ENCODE measurements around the gene SETD7. TPM values are rescaled to one million over a fixed set of nuclear protein-coding genes. Genes with fewer than 3 reads are reported as not detected.

Gene SETD7
- total RNA-seq (2021; fragmentation: NEBNext Ultra II Directional; extraction: Animal tissue kit (Norgen Biotek cat#: 25700)), result 3.4 and 4.6 TPM in 2 replicates
- 1.3 and 1.5 TPM in 2 replicates for polyA plus RNA-seq (2011; rRNA removed)
- polyA plus RNA-seq (2011; cell fraction: cytosol; rRNA removed), result 1.4 TPM
- polyA plus RNA-seq (2011; cell fraction: nucleus; rRNA removed), result 1.3 TPM
- polyA plus RNA-seq (2012, experiment 1 of 2), result 1.5 to 2.1 TPM (median 1.9 TPM) in 4 replicates
- polyA plus RNA-seq (2012, experiment 2 of 2), result 0.20 TPM
- 2.1 TPM for polyA plus RNA-seq (2013, experiment 1 of 2)
- polyA plus RNA-seq (2013, experiment 2 of 2), result 1.7 TPM
- polyA minus RNA-seq (2011; rRNA and poly(A)+ RNA removed), result 3.1 and 4.5 TPM in 2 replicates
- 1.5 TPM for polyA minus RNA-seq (2011; cell fraction: cytosol; rRNA and poly(A)+ RNA removed)
- 3.1 TPM for polyA minus RNA-seq (2011; cell fraction: nucleus; rRNA and poly(A)+ RNA removed)
- long read RNA-seq, experiment 1, partial matches to known transcripts, result 2 of 4 reads
- long read RNA-seq, experiment 1, other reads (novel, unspliced or antisense), result 2 of 4 reads
- long read RNA-seq, experiment 2, transcript SETD7-202 (3 exons, 1,590 nt), result major isoform, 5 of 5 reads
- long read RNA-seq, experiment 2, partial matches to known transcripts, result 0 of 5 reads
- long read RNA-seq, experiment 2, other reads (novel, unspliced or antisense), result 0 of 5 reads

DNA sequence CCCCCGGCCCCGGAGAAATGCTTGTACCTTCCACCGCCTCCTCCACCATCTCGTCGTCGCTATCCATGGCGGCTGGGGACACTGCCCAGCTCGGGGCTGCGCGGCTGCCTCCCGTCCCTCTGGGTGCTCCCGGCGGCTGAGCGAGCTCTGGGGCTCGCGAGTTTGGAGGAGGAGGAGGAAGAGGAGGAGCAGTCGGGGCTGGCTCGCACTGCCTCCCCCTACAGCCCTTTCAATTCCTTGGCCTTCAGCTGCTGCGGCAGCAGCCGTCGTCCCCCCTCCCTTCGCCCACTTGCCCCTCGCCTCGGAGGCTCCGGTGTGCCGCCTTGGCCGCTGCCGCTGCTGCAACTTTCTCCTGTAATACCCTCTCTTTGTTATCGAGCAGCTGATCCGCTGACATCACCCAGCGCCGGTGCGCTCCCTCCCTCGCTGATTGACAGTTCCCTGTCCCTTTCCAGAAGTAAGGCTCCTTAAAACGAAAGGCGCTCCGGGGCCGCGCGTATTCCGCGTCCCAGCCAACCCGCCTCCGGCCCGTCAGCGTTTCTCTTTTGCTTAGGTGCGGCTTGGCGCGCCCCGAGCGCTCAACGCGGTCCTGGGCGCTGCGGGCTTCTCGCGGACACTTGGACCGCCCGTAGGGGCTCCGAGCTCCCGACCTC is at the start of gene SETD7:
TSS of gene SETD7 (minus strand) at position 149 of the 653 bp plus-strand sequence. CDS start at position 67, 82 bp downstream.
- Histone ChIP-seq H3K9ac (replicated peaks in 1 of 4; ENCODE audit: extremely low read depth in 1 of 4, low read depth in 3 of 4, low read length in 3 of 4) (peak within 1 kb of the TSS; percentile 46 to 82 (median 75); a peak in 6 of 7 replicates), H3K4me3 (ENCODE audit: extremely low read depth in 1 of 4, insufficient read depth in 2 of 4, low read depth in 3 of 4, low read length in 4 of 4) (peak within 1 kb of the TSS; percentile 54 to 81 (median 70)), H2BK5ac (ENCODE audit: low read depth, low read length) (0 out of 2 replicates have a peak within 1 kb of the TSS, but pooled peaks have one; percentile 60), H3K79me1 (ENCODE audit: low read depth, low read length) (no peaks in the 10 kb centered on the region), H4K20me1 (replicated peaks in 1 of 2; ENCODE audit: control insufficient read depth in 1 of 2, insufficient read depth in 2 of 2, low read length in 2 of 2) (no peaks in the 10 kb centered on the region), H2BK12ac (ENCODE audit: low read depth, low read length) (peak within 1 kb of the TSS; percentile 84; the same call in 1 of the 2 replicates), H3K18ac (ENCODE audit: extremely low read depth, low read length) (peak within 1 kb of the TSS; percentile 74; the same call in 1 of the 2 replicates), H4K8ac (ENCODE audit: extremely low read depth, insufficient read depth, low read length) (peak within 1 kb of the TSS; percentile 92), H2BK20ac (ENCODE audit: low read length) (no peak within 1 kb of the TSS), H3K23ac (ENCODE audit: insufficient read length) (no peak within 1 kb of the TSS), H2BK120ac (replicated peaks; ENCODE audit: low read depth, low read length) (no peak within 1 kb of the TSS), H3K56ac (replicated peaks; ENCODE audit: insufficient read length, low read depth, low read length) (peak within 1 kb of the TSS; percentile 48), H4K5ac (ENCODE audit: insufficient read length, low read depth, low read length) (no peak within 1 kb of the TSS), H3K79me2 (ENCODE audit: control insufficient read depth in 1 of 2, insufficient read depth in 2 of 2, low read length in 2 of 2) (no peaks in the 10 kb centered on the region), H3K4ac (replicated peaks; ENCODE audit: insufficient read length, low read depth, low read length) (no peak within 1 kb of the TSS), H3K4me2 (ENCODE audit: insufficient read depth in 1 of 2, low read depth in 2 of 2, low read length in 2 of 2) (peak within 1 kb of the TSS; percentile 78 to 98), H3K27me3 (replicated peaks in 1 of 4; ENCODE audit: control insufficient read depth in 3 of 4, extremely low read depth in 1 of 4, insufficient read depth in 3 of 4, low read length in 3 of 4) (peaks cover 15 to 44% (median 40%) of the 10 kb centered on the region in 4 experiments), H2AK5ac (ENCODE audit: low read depth, low read length) (no peak within 1 kb of the TSS), H3K9me3 (ENCODE audit: insufficient read depth in 2 of 2, low read depth in 1 of 2, low read length in 1 of 2) (no peaks in the 10 kb centered on the region), H3K14ac (ENCODE audit: insufficient read length) (no peak within 1 kb of the TSS), H3K27ac (ENCODE audit: low read depth, low read length) (no peak within 1 kb of the TSS), H3K23me2 (ENCODE audit: low read depth, low read length) (peaks cover 19% of the 10 kb centered on the region; the same call in 1 of the 2 replicates), H4K91ac (replicated peaks; ENCODE audit: insufficient read length, low read length) (peak within 1 kb of the TSS; percentile 47), H3K36me3 (ENCODE audit: control insufficient read depth in 2 of 4, insufficient read depth in 4 of 4, low read length in 3 of 4) (no peaks in the 10 kb centered on the region), H2BK15ac (ENCODE audit: low read length) (peak within 1 kb of the TSS; percentile 63; the same call in 1 of the 2 replicates), H2AFZ (ENCODE audit: low read length) (peak within 1 kb of the TSS; percentile 70; the same call in 1 of the 2 replicates), H3K4me1 (replicated peaks in 1 of 4; ENCODE audit: control insufficient read depth in 3 of 4, insufficient read depth in 4 of 4, low read length in 3 of 4) (peaks cover 0 to 9% (median 3%) of the 10 kb centered on the region in 4 experiments; a peak in 6 of 7 replicates)
- ChIA-PET CTCF (ENCODE audit: partially characterized antibody) (interaction anchor here (0.6 to 2.4 kb wide), 10 partner anchors 9 to 101 kb away, joined by 3 to 7 read pairs (median 5); no protein-coding TSS in a partner anchor), POLR2A (ENCODE audit: partially characterized antibody) (interaction anchor here (0.7 to 1.3 kb wide), 6 partner anchors 9 to 103 kb away, joined by 3 to 4 read pairs (median 3); no protein-coding TSS in a partner anchor)
- FAIRE-seq (no peak), DNase-seq (ENCODE audit: low read depth in 1 of 2, low spot score in 2 of 2) (peak; percentile 59 to 86)
- 1% methylated on average over 59 of the region's 61 CpGs; no CpG with 5 or more reads in 1 of the 2 experiments for WGBS, 2 experiments (ENCODE audit: extremely low coverage in 1 of 2, insufficient coverage in 1 of 2, insufficient read length in 1 of 2, insufficient replicate concordance in 2 of 2, low coverage in 1 of 2, low lambda C conversion rate in 2 of 2, missing lambda C conversion rate in 1 of 2)
- no peak for TF ChIP-seq ASH2L (IDR thresholded peaks at IDR 0.05; ENCODE audit: low read length)
- TF ChIP-seq KDM4A (IDR thresholded peaks at IDR 0.05; ENCODE audit: low read depth, low read length, severe bottlenecking), result peak; percentile 96
- peak; percentile 72 to 91; a peak in 3 of 4 replicates for TF ChIP-seq SIN3A (conservative IDR thresholded peaks at IDR 0.05 in 1 of 2, IDR thresholded peaks at IDR 0.05 in 1 of 2; ENCODE audit: low read depth in 1 of 2, low read length in 2 of 2)
- no peak for TF ChIP-seq RFX5 (IDR thresholded peaks at IDR 0.05; ENCODE audit: borderline replicate concordance, low read depth, low read length)
- TF ChIP-seq JUND (IDR thresholded peaks at IDR 0.05; ENCODE audit: low read length), result peak; percentile 26; the same call in 1 of the 2 replicates
- TF ChIP-seq SAP30 (IDR thresholded peaks at IDR 0.05; ENCODE audit: insufficient read depth, insufficient replicate concordance, low read length), result peak; percentile 34
- no peak for TF ChIP-seq EZH2 (IDR thresholded peaks at IDR 0.05; ENCODE audit: low read depth, low read length, severe bottlenecking)
- no peak for TF ChIP-seq POU5F1 (IDR thresholded peaks at IDR 0.05; ENCODE audit: low read depth, low read length)

Data from H1 (cell line).